GM12878 (cell line): ENCODE data around the gene RAB3B.

Source experiments
- CTCF ChIP-seq, 3 experiments: IDR thresholded peaks in 2 of 3; conservative IDR thresholded peaks in 1 of 3; 2 replicates each; pipeline ENCODE4 v1.5.1; 2011; ENCODE audit warnings: low read depth in 3 of 3, low read length in 3 of 3, mild to moderate bottlenecking in 3 of 3, control low read depth in 2 of 3, moderate library complexity in 2 of 3, inconsistent platforms in 1 of 3, mixed read lengths in 1 of 3; ENCODE audit not compliant: control insufficient read depth in 2 of 3, insufficient read depth in 1 of 3; ENCODE audit errors: extremely low read depth in 1 of 3
- POLR2A ChIP-seq: IDR thresholded peaks from 2 replicates; pipeline ENCODE4 v1.6.1; 2011; ENCODE audit warnings: low read depth, mild to moderate bottlenecking, low read length
- POLR2AphosphoS5 ChIP-seq: IDR thresholded peaks from 2 replicates; pipeline ENCODE4 v1.6.1; 2011; ENCODE audit warnings: mild to moderate bottlenecking, low read length, inconsistent platforms
- ZZZ3 ChIP-seq: IDR thresholded peaks from 2 replicates; pipeline ENCODE4 v1.6.1; 2011; ENCODE audit warnings: low read depth; ENCODE audit not compliant: control insufficient read depth, insufficient read length

DNA sequence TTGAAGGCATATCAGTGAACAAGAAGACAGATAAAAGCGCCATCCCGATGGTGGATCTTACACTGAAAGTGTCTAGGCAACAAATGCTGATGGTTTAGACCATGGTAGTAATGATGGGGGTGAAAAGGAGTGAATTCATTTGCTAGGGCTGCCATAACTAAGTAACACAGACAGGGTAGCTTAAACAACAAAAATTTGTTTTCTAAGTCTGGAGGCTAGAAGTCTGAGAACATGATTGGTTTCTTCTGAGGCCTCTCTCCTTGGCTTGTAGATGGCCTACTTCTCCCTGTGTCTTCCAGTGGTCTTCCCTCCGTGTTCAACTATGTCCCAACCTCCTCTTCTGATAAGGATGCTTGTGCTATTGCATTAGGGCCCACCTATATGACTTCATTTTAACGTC is 13.4 kb upstream of the RAB3B start:
- no peak for TF ChIP-seq POLR2A
- TF ChIP-seq ZZZ3: no peak
- TF ChIP-seq POLR2AphosphoS5: no peak
- TF ChIP-seq CTCF (IDR thresholded peaks at IDR 0.05 in 2 of 3, conservative IDR thresholded peaks at IDR 0.05 in 1 of 3; ENCODE audit: control insufficient read depth in 2 of 3, extremely low read depth in 1 of 3, insufficient read depth in 1 of 3, low read depth in 3 of 3, low read length in 3 of 3): no peak
